ENCODE data around the gene ACKR1.

ACKR1 gene

GRCh38 chr1:159218649-159219636 lies 14.3 kb downstream of the ACKR1 start:
- in situ Hi-C loops (cut with MboI; ENCODE audit: low sequenced_read_pairs): no loop called here

- in situ Hi-C loops (cut with MboI; ENCODE audit: low sequenced_read_pairs): no loop called here
Measured at GRCh38 chr1:159222075-159222865, 17.6 kb downstream of the ACKR1 start.

DNA sequence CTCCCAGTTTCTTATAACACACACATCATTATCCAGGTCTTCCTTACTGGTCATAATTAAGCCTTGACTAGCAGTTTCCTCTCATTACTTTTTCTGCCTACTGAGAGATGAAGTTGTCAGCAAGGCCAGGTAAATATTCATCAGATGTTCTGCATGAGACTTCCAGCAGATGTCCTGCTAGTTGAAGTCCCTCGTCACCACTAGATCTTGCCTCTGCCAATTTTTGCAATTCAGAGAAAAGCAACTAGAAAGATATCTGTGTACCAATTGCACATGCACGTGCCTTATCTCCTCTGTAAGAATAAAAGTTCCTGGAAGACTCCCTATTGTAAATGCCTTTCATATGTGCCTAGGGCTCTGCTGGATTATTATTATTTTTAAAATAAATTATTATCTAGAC lies 18.3 kb downstream of the ACKR1 start:
- in situ Hi-C loops (cut with MboI; ENCODE audit: low sequenced_read_pairs): no loop called here

GRCh38 chr1:159228554-159228953 lies 23.9 kb downstream of the ACKR1 start:
- in situ Hi-C loops (cut with MboI; ENCODE audit: low sequenced_read_pairs): no loop called here

DNA sequence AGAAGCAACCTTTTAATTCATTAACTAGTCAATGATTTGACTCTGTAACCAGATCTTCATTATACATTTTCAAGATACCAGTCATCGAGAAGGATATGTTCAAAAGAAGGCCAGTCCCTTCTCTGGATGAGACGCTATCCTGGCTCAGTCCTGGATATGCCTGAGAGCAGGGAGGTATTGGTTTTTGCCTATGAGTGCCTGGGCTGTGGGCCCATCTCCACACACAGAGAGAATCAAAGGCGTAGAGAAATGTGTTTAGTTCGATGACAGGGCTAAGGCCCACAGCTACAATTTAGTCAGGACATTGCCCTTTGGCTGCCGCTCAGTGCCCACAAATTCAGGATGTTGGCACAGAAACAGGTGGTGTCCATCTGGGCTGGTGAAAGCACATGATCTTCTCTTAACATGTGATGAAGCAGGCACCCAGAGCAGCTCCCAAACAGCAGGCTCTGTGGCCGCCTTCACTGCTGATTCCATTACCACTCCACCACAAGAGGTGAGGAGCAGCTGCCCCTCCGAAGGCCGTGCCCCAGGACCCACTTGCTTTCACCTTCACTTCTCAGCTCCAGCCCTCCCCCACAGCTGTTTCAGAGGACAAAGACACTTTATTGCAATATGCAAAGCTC lies 24.7 kb downstream of the ACKR1 start:
- in situ Hi-C loops (cut with MboI; ENCODE audit: low sequenced_read_pairs): no loop called here

DNA sequence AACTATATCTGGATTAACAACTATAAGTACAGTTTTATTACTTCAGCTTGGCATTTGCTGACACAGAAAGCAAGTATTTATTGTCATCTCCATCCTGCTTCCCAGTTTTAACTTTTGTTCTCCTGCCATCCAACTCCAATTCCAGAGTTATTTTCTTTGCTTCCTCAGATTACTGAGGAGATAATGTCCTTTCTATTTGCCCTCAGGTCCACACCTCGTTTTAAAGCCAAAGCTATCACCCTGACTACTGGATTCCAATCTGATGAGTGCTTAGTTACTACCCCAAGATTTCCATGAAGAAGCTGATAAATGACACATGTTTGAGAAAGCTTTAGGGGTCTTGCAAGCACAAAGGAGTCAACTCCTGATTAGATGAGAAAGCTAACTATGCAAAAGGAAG lies 25.2 kb downstream of the ACKR1 start:
- in situ Hi-C loops (cut with MboI; ENCODE audit: low sequenced_read_pairs): no loop called here

DNA sequence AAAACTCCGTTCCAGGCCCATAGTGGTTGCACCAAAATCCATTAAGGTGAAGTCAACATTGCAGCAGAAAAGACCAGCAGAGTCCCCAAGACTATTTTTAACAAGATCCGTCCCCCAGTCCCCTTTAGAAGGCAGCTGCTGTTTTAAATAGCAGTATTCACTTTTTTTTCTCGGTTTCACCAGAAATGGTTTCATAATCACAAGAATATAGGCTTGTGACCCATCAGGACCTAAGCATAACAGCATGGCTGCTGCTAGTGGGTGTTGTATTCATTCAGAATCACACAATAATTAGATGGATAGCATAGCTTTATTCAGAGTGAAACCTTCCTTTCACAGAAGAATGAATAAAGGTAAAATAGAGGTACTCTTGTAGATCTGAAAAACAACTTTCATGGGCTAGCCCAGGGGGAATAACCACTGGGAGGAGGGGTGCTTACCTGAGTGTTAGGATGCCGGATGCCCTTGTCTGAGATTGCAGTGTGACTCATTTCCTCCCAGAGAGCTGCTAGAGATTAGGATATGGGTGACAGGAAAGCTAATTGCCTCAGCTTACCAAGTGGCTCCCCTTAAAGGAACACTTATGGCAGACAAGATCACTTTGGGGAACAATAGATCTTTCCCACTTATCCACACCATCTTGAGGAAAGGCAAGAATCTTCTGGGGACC lies 35.0 kb downstream of the ACKR1 start:
- in situ Hi-C loops (cut with MboI; ENCODE audit: low sequenced_read_pairs): no loop called here

DNA sequence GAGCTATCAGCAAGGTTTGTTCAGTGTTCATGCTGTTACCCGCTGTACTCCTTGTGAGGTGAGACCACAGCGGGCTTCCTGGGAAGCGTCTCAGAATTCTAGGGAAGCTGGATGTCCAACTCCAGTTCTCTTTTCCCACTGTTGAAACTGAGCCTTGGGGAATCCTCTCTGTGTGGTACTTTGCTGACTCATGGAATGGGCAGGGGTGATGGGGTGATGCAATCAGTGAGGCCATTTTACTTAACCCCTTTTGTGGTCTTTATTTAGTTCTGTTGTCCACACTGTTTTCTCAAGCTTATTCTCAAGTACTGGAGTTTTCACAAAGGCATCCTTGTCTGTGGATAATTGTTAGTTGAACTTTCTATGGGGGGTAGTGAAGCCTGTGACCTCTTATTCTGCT lies 42.6 kb downstream of the ACKR1 start:
- in situ Hi-C loops (cut with MboI; ENCODE audit: low sequenced_read_pairs): no loop called here

GRCh38 chr1:159248311-159248710 lies 43.6 kb downstream of the ACKR1 start:
- in situ Hi-C loops (cut with MboI; ENCODE audit: low sequenced_read_pairs): no loop called here

- in situ Hi-C loops (cut with MboI; ENCODE audit: low sequenced_read_pairs): no loop called here
Measured at GRCh38 chr1:159250638-159251216, 46.1 kb downstream of the ACKR1 start.

Data from HL-60/S4 treated with retinoic acid at 250 ng/mL for 4 days and 3 days (cell line).